ENCODE data around the gene DKK3. TPM values are rescaled to one million over a fixed set of nuclear protein-coding genes. Genes with fewer than 3 reads are reported as not detected.

Gene DKK3
- total and polyA plus RNA-seq, 8 donors, result 21.8 to 63.8 (median 37.6) TPM

DNA sequence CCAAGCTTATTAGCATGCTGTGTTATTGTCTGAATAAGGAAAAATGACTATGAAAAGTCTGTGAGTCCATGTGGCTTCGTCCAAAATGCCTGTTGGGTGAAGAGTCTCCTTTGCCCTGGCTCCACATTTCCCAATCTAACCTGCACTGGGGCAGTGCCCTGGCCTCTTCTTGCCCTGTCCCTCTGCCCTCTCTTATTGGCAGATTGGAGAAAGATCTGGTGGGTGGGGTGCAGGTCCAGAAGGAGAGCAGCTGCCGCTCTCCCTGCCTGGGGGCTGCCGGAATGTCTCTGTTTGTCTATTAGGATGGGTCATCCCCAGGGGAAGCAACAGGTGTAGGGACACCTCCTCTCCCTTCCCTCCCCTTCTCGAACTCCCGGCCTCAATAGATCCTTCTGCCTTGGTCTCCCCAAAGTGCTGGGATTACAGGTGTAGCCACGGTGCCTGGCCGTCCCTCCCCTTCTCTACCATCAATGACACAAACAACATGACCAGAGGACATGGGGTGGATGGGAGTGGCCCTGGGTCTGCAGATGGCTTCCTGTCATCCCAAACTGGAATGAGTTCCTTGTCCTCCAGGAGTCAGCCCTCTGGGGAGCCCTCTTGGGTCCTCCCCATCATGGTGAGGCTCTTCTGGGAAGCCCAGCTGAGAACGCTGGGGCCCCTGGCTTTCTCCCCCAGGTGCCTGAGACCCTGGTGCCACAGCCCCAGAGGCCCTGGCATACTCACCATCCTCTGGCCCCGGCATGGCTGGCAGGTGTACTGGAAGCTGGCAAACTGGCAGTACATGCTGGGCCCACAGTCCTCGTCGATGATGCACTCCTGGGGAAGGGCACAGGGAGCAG is 40.5 kb downstream of the DKK3 start:
- WGBS, 5 donors, result 84 to 97% (median 93%) methylated on average over 9 to 11 of the region's 11 CpGs
- Histone ChIP-seq H3K4me1 (peaks cover 7 to 38% (median 21%) of the 10 kb centered on the region in 4 donors), H3K36me3 (peaks cover 0 to 21% (median 4%) of the 10 kb centered on the region in 4 donors), H3K27ac (no peak overlapping the region), H3K9me3 (no peaks in the 10 kb centered on the region), H3K4me3 (no peak overlapping the region), H3K27me3 (no peaks in the 10 kb centered on the region)
- intact Hi-C loops (cut with DNase I; ENCODE audit: low total_unique reads), result no loop called here
- DNase-seq, result no peak
- TF ChIP-seq POLR2A (IDR thresholded peaks at IDR 0.05) (no peak), EP300 (IDR thresholded peaks at IDR 0.05) (no peak), POLR2AphosphoS5 (IDR thresholded peaks at IDR 0.05) (no peak)
- TF ChIP-seq, protein P1, sequence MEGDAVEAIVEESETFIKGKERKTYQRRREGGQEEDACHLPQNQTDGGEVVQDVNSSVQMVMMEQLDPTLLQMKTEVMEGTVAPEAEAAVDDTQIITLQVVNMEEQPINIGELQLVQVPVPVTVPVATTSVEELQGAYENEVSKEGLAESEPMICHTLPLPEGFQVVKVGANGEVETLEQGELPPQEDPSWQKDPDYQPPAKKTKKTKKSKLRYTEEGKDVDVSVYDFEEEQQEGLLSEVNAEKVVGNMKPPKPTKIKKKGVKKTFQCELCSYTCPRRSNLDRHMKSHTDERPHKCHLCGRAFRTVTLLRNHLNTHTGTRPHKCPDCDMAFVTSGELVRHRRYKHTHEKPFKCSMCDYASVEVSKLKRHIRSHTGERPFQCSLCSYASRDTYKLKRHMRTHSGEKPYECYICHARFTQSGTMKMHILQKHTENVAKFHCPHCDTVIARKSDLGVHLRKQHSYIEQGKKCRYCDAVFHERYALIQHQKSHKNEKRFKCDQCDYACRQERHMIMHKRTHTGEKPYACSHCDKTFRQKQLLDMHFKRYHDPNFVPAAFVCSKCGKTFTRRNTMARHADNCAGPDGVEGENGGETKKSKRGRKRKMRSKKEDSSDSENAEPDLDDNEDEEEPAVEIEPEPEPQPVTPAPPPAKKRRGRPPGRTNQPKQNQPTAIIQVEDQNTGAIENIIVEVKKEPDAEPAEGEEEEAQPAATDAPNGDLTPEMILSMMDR (IDR thresholded peaks at IDR 0.05), result no peak

DNA sequence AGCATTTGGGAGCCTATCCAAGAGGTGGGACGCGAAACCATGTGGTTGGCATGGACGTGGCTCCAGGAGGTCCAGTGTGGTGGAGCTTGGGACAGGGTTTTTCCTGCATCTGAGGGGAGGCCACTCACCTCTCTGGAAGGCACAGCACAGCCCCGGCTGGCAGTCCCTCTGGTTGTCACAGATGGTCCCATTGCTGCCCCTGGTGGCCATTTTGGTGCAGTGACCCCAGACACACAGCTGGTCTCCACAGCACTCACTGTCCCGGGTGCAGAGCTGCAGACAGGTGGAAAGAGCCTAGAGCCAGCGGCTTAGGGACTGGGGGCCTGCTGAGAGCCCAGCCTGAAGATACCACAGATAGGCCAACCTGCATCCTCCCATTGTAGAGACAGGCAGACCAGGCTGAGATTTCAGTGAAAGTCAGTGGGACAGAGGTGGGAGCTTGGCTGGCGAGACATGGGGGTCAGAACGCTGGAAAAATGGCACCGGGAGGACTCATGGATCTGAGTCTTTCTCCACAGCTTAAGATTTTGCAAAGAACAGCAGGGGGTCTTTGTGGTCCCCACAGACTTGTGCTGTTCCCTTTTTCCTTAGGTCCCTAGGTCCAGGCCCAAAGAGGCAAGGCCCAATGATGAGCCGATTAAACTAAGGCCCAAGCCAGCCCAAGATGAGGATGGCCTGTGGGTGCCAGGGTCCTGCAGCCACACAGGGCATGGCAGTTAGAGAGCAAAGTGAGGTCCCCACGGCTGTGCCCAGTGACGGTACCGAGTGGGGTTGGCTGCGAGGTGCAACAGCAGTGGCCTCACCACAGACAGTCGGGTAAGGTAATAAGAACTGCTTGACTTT is 41.4 kb downstream of the DKK3 start:
- 65 to 74% (median 69%) methylated on average over 14 to 15 of the region's 15 CpGs for WGBS, 5 donors
- H3K27ac ChIP-seq, result no peak overlapping the region
- H3K4me3 ChIP-seq, result no peak overlapping the region
- TF ChIP-seq, protein P1 (IDR thresholded peaks at IDR 0.05), result peak in 5 of 7 experiments; percentile 35 to 74 (median 66)
- TF ChIP-seq EP300 (IDR thresholded peaks at IDR 0.05) (no peak), POLR2A (IDR thresholded peaks at IDR 0.05) (no peak), POLR2AphosphoS5 (IDR thresholded peaks at IDR 0.05) (no peak)
- H3K27me3 ChIP-seq, result no peaks in the 10 kb centered on the region
- H3K9me3 ChIP-seq, result no peaks in the 10 kb centered on the region
- intact Hi-C loops (cut with DNase I; ENCODE audit: low total_unique reads), result no loop called here
- peaks cover 0 to 21% (median 4%) of the 10 kb centered on the region in 4 donors for H3K36me3 ChIP-seq
- DNase-seq, result peak; percentile 79 to 83
- H3K4me1 ChIP-seq, result peaks cover 1 to 29% (median 15%) of the 10 kb centered on the region in 4 donors

DNA sequence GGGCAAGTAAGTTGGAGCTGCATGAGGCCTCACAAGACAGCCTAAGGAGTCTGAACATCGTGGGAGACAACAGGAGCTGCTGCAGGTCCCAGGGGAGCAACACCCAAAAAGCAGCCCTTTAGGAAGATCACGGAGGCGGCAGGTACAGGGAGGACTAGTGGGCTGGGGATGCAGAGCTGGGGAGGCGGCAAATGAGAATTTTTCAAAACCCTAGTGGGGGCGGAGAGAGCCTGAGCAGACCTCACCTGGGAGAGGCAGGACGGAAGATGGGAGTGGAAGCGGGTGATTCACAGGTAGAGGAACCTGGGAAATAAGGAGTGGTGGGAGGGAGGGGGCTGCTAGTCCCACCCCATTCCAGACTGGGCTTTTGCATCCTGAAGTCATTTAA is 42.1 kb downstream of the DKK3 start:
- WGBS, 5 donors, result 91 to 97% (median 92%) methylated on average over 7 of the region's 7 CpGs
- intact Hi-C loops (cut with DNase I; ENCODE audit: low total_unique reads), result no loop called here
- DNase-seq, result no peak
- no peaks in the 10 kb centered on the region for H3K9me3 ChIP-seq
- TF ChIP-seq EP300 (IDR thresholded peaks at IDR 0.05) (no peak), POLR2AphosphoS5 (IDR thresholded peaks at IDR 0.05) (no peak), POLR2A (IDR thresholded peaks at IDR 0.05) (no peak)
- TF ChIP-seq, protein P1 (IDR thresholded peaks at IDR 0.05), result no peak
- no peaks in the 10 kb centered on the region for H3K27me3 ChIP-seq
- H3K27ac ChIP-seq, result no peak overlapping the region
- peaks cover 0 to 29% (median 13%) of the 10 kb centered on the region in 4 donors for H3K4me1 ChIP-seq
- peaks cover 0 to 21% (median 4%) of the 10 kb centered on the region in 4 donors for H3K36me3 ChIP-seq
- H3K4me3 ChIP-seq, result no peak overlapping the region

DNA sequence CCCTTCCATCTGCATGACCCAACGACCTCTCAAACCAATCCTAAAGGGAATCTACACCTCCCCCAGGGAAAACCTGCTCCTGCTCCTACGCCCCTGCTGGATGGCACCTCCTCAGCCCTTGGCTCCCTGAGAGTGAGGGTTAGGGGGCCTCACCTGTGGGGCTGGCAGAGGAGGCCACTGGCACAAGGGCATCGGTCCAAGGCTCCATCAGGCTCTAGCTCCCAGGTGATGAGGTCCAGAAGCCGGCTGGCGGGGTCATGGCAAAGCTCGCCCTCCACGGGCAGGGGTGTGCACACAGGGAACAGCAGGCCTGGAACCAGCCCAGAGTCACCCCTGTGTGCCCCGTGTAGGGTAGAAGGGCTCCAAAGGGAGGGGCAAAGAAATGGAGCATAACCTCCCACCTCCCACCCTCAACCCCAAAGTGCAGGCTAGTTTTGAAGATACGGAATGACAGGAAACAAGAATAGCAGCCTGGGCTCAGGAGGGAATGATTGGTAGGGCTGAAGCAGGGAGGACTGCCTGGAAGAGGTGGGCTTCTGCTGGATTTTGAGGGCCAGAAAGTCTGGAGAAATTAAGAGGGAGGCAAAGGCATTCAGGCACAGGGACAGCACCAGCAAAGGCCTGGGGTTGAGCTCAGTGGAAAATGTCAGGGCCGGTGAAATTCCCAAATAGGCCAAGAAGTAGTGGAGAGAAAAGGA is 42.6 kb downstream of the DKK3 start:
- Histone ChIP-seq H3K4me3 (no peak overlapping the region), H3K27ac (no peak overlapping the region), H3K4me1 (peaks cover 0 to 34% (median 13%) of the 10 kb centered on the region in 4 donors), H3K9me3 (no peaks in the 10 kb centered on the region), H3K27me3 (no peaks in the 10 kb centered on the region), H3K36me3 (peaks cover 0 to 21% (median 4%) of the 10 kb centered on the region in 4 donors)
- TF ChIP-seq, protein P1 (IDR thresholded peaks at IDR 0.05), result no peak
- TF ChIP-seq POLR2A (IDR thresholded peaks at IDR 0.05) (no peak), EP300 (IDR thresholded peaks at IDR 0.05) (no peak), POLR2AphosphoS5 (IDR thresholded peaks at IDR 0.05) (no peak)
- WGBS, 5 donors, result 69 to 88% (median 81%) methylated on average over 8 to 10 of the region's 10 CpGs
- intact Hi-C loops (cut with DNase I; ENCODE audit: low total_unique reads), result no loop called here
- no peak for DNase-seq
